ENCODE data around the gene TRPM8.

GRCh38 chr2:234058881-234059280 lies 141.7 kb downstream of the TRPM8 start:
- TF ChIP-seq EZH2phosphoT487 (IDR thresholded peaks at IDR 0.05; ENCODE audit: low read depth) (no peak), CTCF (IDR thresholded peaks at IDR 0.05; ENCODE audit: low read depth, low read length) (no peak)
